CD4-positive, alpha-beta memory T cell (primary cell): ENCODE measurements around the gene POMGNT2. TPM values are rescaled to one million over a fixed set of nuclear protein-coding genes. Genes with fewer than 3 reads are reported as not detected.

Source experiments
- CTCF ChIA-PET: fragments of 350-600 bp; sonication (Branson Sonifier 250); formaldehyde crosslinking; loops from one replicate; lab custom pipeline; 2021; ENCODE audit warnings: inconsistent platforms; ENCODE audit not compliant: partially characterized antibody; lab: Charles Lee
- POLR2A ChIA-PET: fragments of 350-600 bp; sonication (Branson Sonifier 250); formaldehyde crosslinking; loops from one replicate; lab custom pipeline; 2021; ENCODE audit not compliant: partially characterized antibody; lab: Charles Lee
- DNase-seq, 5 donors: peaks; one replicate each; pipeline versions ENCODE4 v3.0.0 to v3.0.0-alpha.2; 2020 to 2022; ENCODE audit warnings: mixed read lengths in 1 of 5
- H3K27ac ChIP-seq: one replicate; pipeline ENCODE4 v1.7.0; 2013; ENCODE audit warnings: low read depth, low read length
- H3K27me3 ChIP-seq: 2 replicates; pipeline ENCODE4 v1.7.0; 2013; ENCODE audit warnings: mild to moderate bottlenecking, low read length, moderate library complexity; ENCODE audit not compliant: insufficient read depth
- H3K36me3 ChIP-seq: 2 replicates; pipeline ENCODE4 v1.7.0; 2013; ENCODE audit warnings: mild to moderate bottlenecking, low read length, moderate library complexity; ENCODE audit not compliant: insufficient read depth
- H3K4me1 ChIP-seq: 2 replicates; pipeline ENCODE4 v1.7.0; 2013; ENCODE audit warnings: mild to moderate bottlenecking, low read length, moderate library complexity; ENCODE audit not compliant: insufficient read depth
- H3K4me3 ChIP-seq, 2 donors: one replicate each; pipeline ENCODE4 v1.7.0; 2013; ENCODE audit warnings: low read length in 2 of 2, mild to moderate bottlenecking in 1 of 2
- H3K9me3 ChIP-seq, 2 donors: one replicate each; pipeline ENCODE4 v1.7.0; 2013; ENCODE audit warnings: low read length in 2 of 2, control low read depth in 1 of 2; ENCODE audit not compliant: control insufficient read depth in 1 of 2
- H3K27ac Mint-ChIP-seq, 7 donors: one replicate each; pipeline ENCODE4 v1.8.0; 2020 to 2021; ENCODE audit warnings: mixed read lengths in 7 of 7, mild to moderate bottlenecking in 6 of 7, inconsistent platforms in 3 of 7, moderate library complexity in 3 of 7
- H3K27me3 Mint-ChIP-seq, 2 donors: one replicate each; pipeline ENCODE4 v1.8.0; 2020 to 2021; ENCODE audit warnings: mixed read lengths in 2 of 2
- H3K36me3 Mint-ChIP-seq, 2 donors: one replicate each; pipeline ENCODE4 v1.8.0; 2020 to 2021; ENCODE audit warnings: mixed read lengths in 2 of 2, inconsistent platforms in 1 of 2, mild to moderate bottlenecking in 1 of 2
- H3K4me1 Mint-ChIP-seq, 4 donors: one replicate each; pipeline ENCODE4 v1.8.0; 2020 to 2021; ENCODE audit warnings: mixed read lengths in 4 of 4, mild to moderate bottlenecking in 1 of 4
- H3K4me3 Mint-ChIP-seq, 8 donors: one replicate each; pipeline ENCODE4 v1.8.0; 2020 to 2021; ENCODE audit warnings: mixed read lengths in 8 of 8, mild to moderate bottlenecking in 7 of 8, moderate library complexity in 6 of 8, inconsistent platforms in 3 of 8
- H3K9me3 Mint-ChIP-seq, 8 donors: one replicate each; pipeline ENCODE4 v1.8.0; 2020 to 2021; ENCODE audit warnings: mixed read lengths in 8 of 8, mild to moderate bottlenecking in 5 of 8, inconsistent platforms in 3 of 8, moderate library complexity in 1 of 8
- intact Hi-C: fragments of 100-400 bp; cut with micrococcal nuclease; formaldehyde crosslinking; loops from one replicate; pipeline ENCODE4 v1.15.1; 2023
- polyA plus RNA-seq, 2 donors: library from polyadenylated mRNA; unstranded; fragments of 300-500 nt; fragmentation: Illumina TruSeq; gene quantifications; one replicate each; pipeline ENCODE4 v1.2.3, GENCODE V29; 2021
- total RNA-seq, 2 experiments: library from RNA; stranded (reverse); gene quantifications; one replicate each; pipeline ENCODE4 v1.2.3, GENCODE V29; 2021

The POMGNT2 gene
- total and polyA plus RNA-seq, 4 experiments from 2014 or later, result 5.4 to 8.1 (median 5.9) TPM

- peaks cover 21% of the 10 kb centered on the region for H3K4me1 ChIP-seq
- H3K27me3 Mint-ChIP-seq, result peaks cover 0 to 1% of the 10 kb centered on the region in 2 donors
- no peaks in the 10 kb centered on the region for H3K36me3 ChIP-seq
- CTCF ChIA-PET, result interaction anchor here (1.1 to 1.5 kb wide), 2 partner anchors 31 to 81 kb away, joined by 4 read pairs; no protein-coding TSS in a partner anchor
- H3K4me1 Mint-ChIP-seq, result peaks cover 14 to 22% (median 15%) of the 10 kb centered on the region in 4 donors
- peak overlapping the region in 1 of 7 donors; percentile 12 for H3K27ac Mint-ChIP-seq
- no peak overlapping the region for H3K4me3 ChIP-seq
- H3K9me3 Mint-ChIP-seq, result no peaks in the 10 kb centered on the region
- intact Hi-C loops, result loop anchor here (10.0 kb wide), 2 partner anchors 92 to 1138 kb away; partner anchors contain the start of gene ULK4
- peaks cover 0 to 3% of the 10 kb centered on the region in 2 donors for H3K36me3 Mint-ChIP-seq
- POLR2A ChIA-PET, result no interaction called here
- no peaks in the 10 kb centered on the region for H3K9me3 ChIP-seq
- DNase-seq, result no peak
- H3K27me3 ChIP-seq, result no peaks in the 10 kb centered on the region
- no peak overlapping the region for H3K27ac ChIP-seq
- peak overlapping the region in 2 of 8 donors; percentile 24 to 59 for H3K4me3 Mint-ChIP-seq
Observed at GRCh38 chr3:43102773-43103480, 3.0 kb downstream of the POMGNT2 start.

GRCh38 chr3:43098761-43099160, 7.1 kb downstream of the POMGNT2 start:
- intact Hi-C loops, result no loop called here
- no peak overlapping the region for H3K4me3 ChIP-seq
- Mint-ChIP-seq H3K4me1 (peaks cover 0 to 5% (median 3%) of the 10 kb centered on the region in 4 donors), H3K36me3 (peaks cover 3% of the 10 kb centered on the region in 2 donors), H3K27me3 (no peaks in the 10 kb centered on the region), H3K9me3 (no peaks in the 10 kb centered on the region), H3K27ac (no peak overlapping the region), H3K4me3 (no peak overlapping the region)
- POLR2A ChIA-PET, result no interaction called here
- no peaks in the 10 kb centered on the region for H3K36me3 ChIP-seq
- no peaks in the 10 kb centered on the region for H3K9me3 ChIP-seq
- no peak for DNase-seq
- no peaks in the 10 kb centered on the region for H3K4me1 ChIP-seq
- H3K27ac ChIP-seq, result no peak overlapping the region
- H3K27me3 ChIP-seq, result no peaks in the 10 kb centered on the region
- CTCF ChIA-PET, result interaction anchor here (1.3 kb wide), 1 partner anchor 137 kb away, joined by 5 read pairs; no protein-coding TSS in a partner anchor

- no peak for DNase-seq
- Mint-ChIP-seq H3K9me3 (no peaks in the 10 kb centered on the region), H3K4me1 (peaks cover 0 to 9% (median 6%) of the 10 kb centered on the region in 4 donors), H3K36me3 (peaks cover 3% of the 10 kb centered on the region in 2 donors), H3K4me3 (no peak overlapping the region), H3K27me3 (no peaks in the 10 kb centered on the region), H3K27ac (peak overlapping the region in 1 of 7 donors; percentile 7)
- ChIA-PET POLR2A (no interaction called here), CTCF (interaction anchor here (1.3 to 1.5 kb wide), 2 partner anchors 9 to 135 kb away, joined by 5 read pairs; no protein-coding TSS in a partner anchor)
- Histone ChIP-seq H3K27ac (no peak overlapping the region), H3K9me3 (no peaks in the 10 kb centered on the region), H3K27me3 (no peaks in the 10 kb centered on the region), H3K4me3 (no peak overlapping the region), H3K4me1 (no peaks in the 10 kb centered on the region), H3K36me3 (no peaks in the 10 kb centered on the region)
- intact Hi-C loops, result no loop called here
Observed at GRCh38 chr3:43097400-43098080, 8.3 kb downstream of the POMGNT2 start.

GRCh38 chr3:43096761-43097160, 9.1 kb downstream of the POMGNT2 start:
- ChIA-PET POLR2A (no interaction called here), CTCF (interaction anchor here (1.5 kb wide), 1 partner anchor 8 kb away, joined by 5 read pairs; no protein-coding TSS in a partner anchor)
- H3K4me1 Mint-ChIP-seq, result peaks cover 0 to 9% (median 6%) of the 10 kb centered on the region in 4 donors
- intact Hi-C loops, result no loop called here
- no peaks in the 10 kb centered on the region for H3K9me3 Mint-ChIP-seq
- H3K27ac Mint-ChIP-seq, result no peak overlapping the region
- Histone ChIP-seq H3K4me1 (no peaks in the 10 kb centered on the region), H3K36me3 (no peaks in the 10 kb centered on the region), H3K9me3 (no peaks in the 10 kb centered on the region), H3K4me3 (no peak overlapping the region), H3K27ac (no peak overlapping the region), H3K27me3 (no peaks in the 10 kb centered on the region)
- H3K27me3 Mint-ChIP-seq, result no peaks in the 10 kb centered on the region
- DNase-seq, result no peak
- H3K4me3 Mint-ChIP-seq, result no peak overlapping the region
- H3K36me3 Mint-ChIP-seq, result peaks cover 3 to 5% of the 10 kb centered on the region in 2 donors

GRCh38 chr3:43095370-43095769, 10.5 kb downstream of the POMGNT2 start:
- H3K9me3 ChIP-seq, result no peaks in the 10 kb centered on the region
- no peak overlapping the region for H3K4me3 Mint-ChIP-seq
- no peak overlapping the region for H3K27ac ChIP-seq
- ChIA-PET CTCF (no interaction called here), POLR2A (no interaction called here)
- peaks cover 0 to 9% (median 6%) of the 10 kb centered on the region in 4 donors for H3K4me1 Mint-ChIP-seq
- H3K27ac Mint-ChIP-seq, result no peak overlapping the region
- no peaks in the 10 kb centered on the region for H3K4me1 ChIP-seq
- no peaks in the 10 kb centered on the region for H3K36me3 ChIP-seq
- H3K4me3 ChIP-seq, result no peak overlapping the region
- H3K27me3 ChIP-seq, result no peaks in the 10 kb centered on the region
- H3K27me3 Mint-ChIP-seq, result no peaks in the 10 kb centered on the region
- no peaks in the 10 kb centered on the region for H3K9me3 Mint-ChIP-seq
- H3K36me3 Mint-ChIP-seq, result peaks cover 3 to 4% of the 10 kb centered on the region in 2 donors
- no peak for DNase-seq
- intact Hi-C loops, result no loop called here

- Mint-ChIP-seq H3K4me1 (peaks cover 0 to 9% (median 5%) of the 10 kb centered on the region in 4 donors), H3K9me3 (no peaks in the 10 kb centered on the region), H3K27ac (peak overlapping the region in 1 of 7 donors; percentile 42), H3K36me3 (peaks cover 3 to 4% of the 10 kb centered on the region in 2 donors), H3K4me3 (no peak overlapping the region), H3K27me3 (no peaks in the 10 kb centered on the region)
- intact Hi-C loops, result no loop called here
- no peak for DNase-seq
- Histone ChIP-seq H3K27me3 (no peaks in the 10 kb centered on the region), H3K36me3 (no peaks in the 10 kb centered on the region), H3K4me3 (no peak overlapping the region), H3K4me1 (no peaks in the 10 kb centered on the region), H3K27ac (no peak overlapping the region), H3K9me3 (no peaks in the 10 kb centered on the region)
- ChIA-PET POLR2A (no interaction called here), CTCF (no interaction called here)
Observed at GRCh38 chr3:43094851-43095250, 11.0 kb downstream of the POMGNT2 start.

GRCh38 chr3:43094381-43094780, 11.5 kb downstream of the POMGNT2 start:
- intact Hi-C loops, result no loop called here
- H3K27me3 Mint-ChIP-seq, result no peaks in the 10 kb centered on the region
- no peaks in the 10 kb centered on the region for H3K36me3 ChIP-seq
- no peaks in the 10 kb centered on the region for H3K4me1 ChIP-seq
- peaks cover 0 to 9% (median 5%) of the 10 kb centered on the region in 4 donors for H3K4me1 Mint-ChIP-seq
- no peak overlapping the region for H3K4me3 ChIP-seq
- H3K27ac ChIP-seq, result no peak overlapping the region
- ChIA-PET CTCF (no interaction called here), POLR2A (no interaction called here)
- no peak for DNase-seq
- H3K27ac Mint-ChIP-seq, result no peak overlapping the region
- no peak overlapping the region for H3K4me3 Mint-ChIP-seq
- peaks cover 3 to 4% of the 10 kb centered on the region in 2 donors for H3K36me3 Mint-ChIP-seq
- no peaks in the 10 kb centered on the region for H3K27me3 ChIP-seq
- no peaks in the 10 kb centered on the region for H3K9me3 Mint-ChIP-seq
- H3K9me3 ChIP-seq, result no peaks in the 10 kb centered on the region
